Measurements from ENCODE around the gene RFTN2.

GRCh38 chr2:197641666-197642065, 33.7 kb downstream of the RFTN2 start:
- TF ChIP-seq, protein P1, sequence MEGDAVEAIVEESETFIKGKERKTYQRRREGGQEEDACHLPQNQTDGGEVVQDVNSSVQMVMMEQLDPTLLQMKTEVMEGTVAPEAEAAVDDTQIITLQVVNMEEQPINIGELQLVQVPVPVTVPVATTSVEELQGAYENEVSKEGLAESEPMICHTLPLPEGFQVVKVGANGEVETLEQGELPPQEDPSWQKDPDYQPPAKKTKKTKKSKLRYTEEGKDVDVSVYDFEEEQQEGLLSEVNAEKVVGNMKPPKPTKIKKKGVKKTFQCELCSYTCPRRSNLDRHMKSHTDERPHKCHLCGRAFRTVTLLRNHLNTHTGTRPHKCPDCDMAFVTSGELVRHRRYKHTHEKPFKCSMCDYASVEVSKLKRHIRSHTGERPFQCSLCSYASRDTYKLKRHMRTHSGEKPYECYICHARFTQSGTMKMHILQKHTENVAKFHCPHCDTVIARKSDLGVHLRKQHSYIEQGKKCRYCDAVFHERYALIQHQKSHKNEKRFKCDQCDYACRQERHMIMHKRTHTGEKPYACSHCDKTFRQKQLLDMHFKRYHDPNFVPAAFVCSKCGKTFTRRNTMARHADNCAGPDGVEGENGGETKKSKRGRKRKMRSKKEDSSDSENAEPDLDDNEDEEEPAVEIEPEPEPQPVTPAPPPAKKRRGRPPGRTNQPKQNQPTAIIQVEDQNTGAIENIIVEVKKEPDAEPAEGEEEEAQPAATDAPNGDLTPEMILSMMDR (IDR thresholded peaks at IDR 0.05) = no peak
- no peak for TF ChIP-seq POLR2AphosphoS5 (IDR thresholded peaks at IDR 0.05; ENCODE audit: low read depth, low read length)
- TF ChIP-seq REST (IDR thresholded peaks at IDR 0.05; ENCODE audit: insufficient read depth in 1 of 2, low read depth in 2 of 2, low read length in 1 of 2) = no peak
- TF ChIP-seq SIN3A (IDR thresholded peaks at IDR 0.05; ENCODE audit: borderline replicate concordance, insufficient read depth, low read depth, low read length) = no peak
